ENCODE measurements around the gene PIEZO2.

DNA sequence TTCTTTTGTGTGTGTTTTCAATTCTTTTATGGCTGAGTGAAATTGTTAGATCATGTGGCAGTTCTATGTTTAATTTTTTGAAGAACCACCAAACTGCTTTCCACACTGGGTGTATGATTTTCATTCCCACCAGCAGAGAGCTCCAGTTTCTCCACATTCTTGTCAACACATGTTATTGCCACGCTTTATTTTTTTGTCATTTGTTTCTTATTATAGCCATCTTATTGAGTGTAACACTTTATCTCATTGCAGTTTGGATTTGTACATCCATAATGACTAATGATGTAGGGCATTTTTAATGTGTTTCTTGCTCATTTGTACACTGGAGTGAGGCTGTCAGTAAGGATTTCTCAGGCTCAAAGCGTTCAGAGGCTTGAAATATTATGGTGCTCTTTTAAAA is 184.2 kb downstream of the PIEZO2 start:
- TF ChIP-seq CTCF (IDR thresholded peaks at IDR 0.05 in 4 of 5, conservative IDR thresholded peaks at IDR 0.05 in 1 of 5) (no peak), POLR2A (IDR thresholded peaks at IDR 0.05) (no peak)
